T-helper 2 cell treated with Interferon-gamma antibody and Interleukin-4, amounts not matched to agents 5 μg/mL and 100 μg/mL, for 36 hours (primary cell): Measurements from ENCODE around the gene PRDM5.

Experiments
- DNase-seq: peaks from one replicate; pipeline ENCODE4 v3.0.0; 2021; ENCODE audit warnings: low spot score
- H3K27ac Mint-ChIP-seq: one replicate; pipeline ENCODE4 v1.8.0; 2021; ENCODE audit warnings: mild to moderate bottlenecking, mixed read lengths
- H3K27me3 Mint-ChIP-seq: one replicate; pipeline ENCODE4 v1.8.0; 2021; ENCODE audit warnings: low read depth, mixed read lengths
- H3K36me3 Mint-ChIP-seq: one replicate; pipeline ENCODE4 v1.8.0; 2021; ENCODE audit warnings: low read depth, mixed read lengths
- H3K4me1 Mint-ChIP-seq: one replicate; pipeline ENCODE4 v1.8.0; 2021; ENCODE audit warnings: low read depth, mixed read lengths
- H3K4me3 Mint-ChIP-seq: one replicate; pipeline ENCODE4 v1.8.0; 2022; ENCODE audit warnings: mild to moderate bottlenecking, moderate library complexity, mixed read lengths
- H3K9me3 Mint-ChIP-seq: one replicate; pipeline ENCODE4 v1.8.0; 2021; ENCODE audit warnings: mixed read lengths

Gene PRDM5

GRCh38 chr4:120812216-120812615 is 110.3 kb downstream of the PRDM5 start:
- H3K4me3 Mint-ChIP-seq = no peak overlapping the region
- no peak for DNase-seq
- H3K27me3 Mint-ChIP-seq = peaks cover 8% of the 10 kb centered on the region
- no peaks in the 10 kb centered on the region for H3K36me3 Mint-ChIP-seq
- no peak overlapping the region for H3K27ac Mint-ChIP-seq
- H3K4me1 Mint-ChIP-seq = no peaks in the 10 kb centered on the region
- H3K9me3 Mint-ChIP-seq = peaks cover 8% of the 10 kb centered on the region

GRCh38 chr4:120809518-120809917 is 113.0 kb downstream of the PRDM5 start:
- H3K4me1 Mint-ChIP-seq = no peaks in the 10 kb centered on the region
- no peaks in the 10 kb centered on the region for H3K36me3 Mint-ChIP-seq
- DNase-seq = no peak
- H3K4me3 Mint-ChIP-seq = no peak overlapping the region
- no peak overlapping the region for H3K27ac Mint-ChIP-seq
- H3K9me3 Mint-ChIP-seq = peaks cover 8% of the 10 kb centered on the region
- H3K27me3 Mint-ChIP-seq = peaks cover under 1% of the 10 kb centered on the region

- Mint-ChIP-seq H3K4me3 (no peak overlapping the region), H3K27me3 (peaks cover 7% of the 10 kb centered on the region), H3K36me3 (no peaks in the 10 kb centered on the region), H3K9me3 (peaks cover 8% of the 10 kb centered on the region), H3K27ac (no peak overlapping the region), H3K4me1 (no peaks in the 10 kb centered on the region)
- no peak for DNase-seq
These were observed 113.9 kb downstream of the PRDM5 start for GRCh38 chr4:120808475-120809141.

- no peaks in the 10 kb centered on the region for H3K36me3 Mint-ChIP-seq
These were observed 121.3 kb downstream of the PRDM5 start for GRCh38 chr4:120801137-120801758.

GRCh38 chr4:120798570-120798969 is 124.0 kb downstream of the PRDM5 start:
- no peaks in the 10 kb centered on the region for H3K27me3 Mint-ChIP-seq
- no peaks in the 10 kb centered on the region for H3K36me3 Mint-ChIP-seq
- no peaks in the 10 kb centered on the region for H3K9me3 Mint-ChIP-seq
- no peaks in the 10 kb centered on the region for H3K4me1 Mint-ChIP-seq
- no peak overlapping the region for H3K27ac Mint-ChIP-seq
- H3K4me3 Mint-ChIP-seq = no peak overlapping the region
- no peak for DNase-seq

More at GRCh38 chr4:120801137-120801758, 121.3 kb downstream of the PRDM5 start:
- Mint-ChIP-seq H3K9me3 (no peaks in the 10 kb centered on the region), H3K4me1 (no peaks in the 10 kb centered on the region), H3K27me3 (peaks cover 7% of the 10 kb centered on the region), H3K27ac (no peak overlapping the region), H3K4me3 (no peak overlapping the region)
- no peak for DNase-seq

- H3K27ac Mint-ChIP-seq = no peak overlapping the region
- H3K4me3 Mint-ChIP-seq = no peak overlapping the region
- no peaks in the 10 kb centered on the region for H3K9me3 Mint-ChIP-seq
- no peaks in the 10 kb centered on the region for H3K27me3 Mint-ChIP-seq
- no peaks in the 10 kb centered on the region for H3K36me3 Mint-ChIP-seq
- no peak for DNase-seq
- peaks cover 6% of the 10 kb centered on the region for H3K4me1 Mint-ChIP-seq
These were observed 126.3 kb downstream of the PRDM5 start for GRCh38 chr4:120796271-120796670.

GRCh38 chr4:120785202-120785601 is 137.3 kb downstream of the PRDM5 start:
- peaks cover 9% of the 10 kb centered on the region for H3K27me3 Mint-ChIP-seq
- no peak overlapping the region for H3K27ac Mint-ChIP-seq
- H3K36me3 Mint-ChIP-seq = no peaks in the 10 kb centered on the region
- no peak for DNase-seq
- no peaks in the 10 kb centered on the region for H3K4me1 Mint-ChIP-seq
- H3K4me3 Mint-ChIP-seq = no peak overlapping the region
- H3K9me3 Mint-ChIP-seq = no peaks in the 10 kb centered on the region

GRCh38 chr4:120777459-120777858 is 145.1 kb downstream of the PRDM5 start:
- H3K36me3 Mint-ChIP-seq = no peaks in the 10 kb centered on the region
- no peaks in the 10 kb centered on the region for H3K9me3 Mint-ChIP-seq
- H3K4me3 Mint-ChIP-seq = no peak overlapping the region
- DNase-seq = no peak
- no peaks in the 10 kb centered on the region for H3K4me1 Mint-ChIP-seq
- H3K27me3 Mint-ChIP-seq = peaks cover 5% of the 10 kb centered on the region
- no peak overlapping the region for H3K27ac Mint-ChIP-seq

- H3K27me3 Mint-ChIP-seq = peaks cover 5% of the 10 kb centered on the region
- H3K36me3 Mint-ChIP-seq = no peaks in the 10 kb centered on the region
- no peak for DNase-seq
- no peaks in the 10 kb centered on the region for H3K9me3 Mint-ChIP-seq
- no peak overlapping the region for H3K27ac Mint-ChIP-seq
- H3K4me3 Mint-ChIP-seq = no peak overlapping the region
- H3K4me1 Mint-ChIP-seq = no peaks in the 10 kb centered on the region
These were observed 147.1 kb downstream of the PRDM5 start for GRCh38 chr4:120775431-120775830.

GRCh38 chr4:120773641-120774040 is 148.9 kb downstream of the PRDM5 start:
- Mint-ChIP-seq H3K4me3 (no peak overlapping the region), H3K36me3 (no peaks in the 10 kb centered on the region), H3K4me1 (no peaks in the 10 kb centered on the region), H3K27ac (no peak overlapping the region), H3K9me3 (no peaks in the 10 kb centered on the region), H3K27me3 (peaks cover 5% of the 10 kb centered on the region)
- DNase-seq = no peak

- Mint-ChIP-seq H3K27ac (no peak overlapping the region), H3K4me3 (no peak overlapping the region), H3K36me3 (no peaks in the 10 kb centered on the region), H3K27me3 (no peaks in the 10 kb centered on the region), H3K9me3 (no peaks in the 10 kb centered on the region), H3K4me1 (no peaks in the 10 kb centered on the region)
- no peak for DNase-seq
These were observed 150.6 kb downstream of the PRDM5 start for GRCh38 chr4:120771907-120772306.

- DNase-seq = no peak
- Mint-ChIP-seq H3K9me3 (no peaks in the 10 kb centered on the region), H3K27me3 (no peaks in the 10 kb centered on the region), H3K36me3 (no peaks in the 10 kb centered on the region), H3K27ac (no peak overlapping the region), H3K4me3 (no peak overlapping the region), H3K4me1 (no peaks in the 10 kb centered on the region)
These were observed 151.6 kb downstream of the PRDM5 start for GRCh38 chr4:120770897-120771296.

GRCh38 chr4:120769227-120769626 is 153.3 kb downstream of the PRDM5 start:
- no peaks in the 10 kb centered on the region for H3K4me1 Mint-ChIP-seq
- no peaks in the 10 kb centered on the region for H3K27me3 Mint-ChIP-seq
- DNase-seq = no peak
- no peaks in the 10 kb centered on the region for H3K9me3 Mint-ChIP-seq
- H3K36me3 Mint-ChIP-seq = no peaks in the 10 kb centered on the region
- no peak overlapping the region for H3K27ac Mint-ChIP-seq
- no peak overlapping the region for H3K4me3 Mint-ChIP-seq

GRCh38 chr4:120765260-120765680 is 157.3 kb downstream of the PRDM5 start:
- H3K36me3 Mint-ChIP-seq = no peaks in the 10 kb centered on the region
- peaks cover 2% of the 10 kb centered on the region for H3K27me3 Mint-ChIP-seq
- no peak overlapping the region for H3K4me3 Mint-ChIP-seq
- no peak for DNase-seq
- no peaks in the 10 kb centered on the region for H3K9me3 Mint-ChIP-seq
- no peak overlapping the region for H3K27ac Mint-ChIP-seq
- H3K4me1 Mint-ChIP-seq = no peaks in the 10 kb centered on the region

GRCh38 chr4:120763650-120764049 is 158.9 kb downstream of the PRDM5 start:
- Mint-ChIP-seq H3K36me3 (no peaks in the 10 kb centered on the region), H3K27me3 (peaks cover 4% of the 10 kb centered on the region), H3K27ac (no peak overlapping the region), H3K9me3 (no peaks in the 10 kb centered on the region), H3K4me3 (no peak overlapping the region), H3K4me1 (no peaks in the 10 kb centered on the region)
- DNase-seq = no peak
